HepG2 (cell line): ENCODE data around the gene SAA2. TPM values are rescaled to one million over a fixed set of nuclear protein-coding genes. Genes with fewer than 3 reads are reported as not detected.

Experiments
- CEBPG ChIP-seq: IDR thresholded peaks from 2 replicates; pipeline ENCODE4 v1.6.1; 2016
- DPF2 ChIP-seq: sonication (generic); formaldehyde crosslinking; IDR thresholded peaks from 2 replicates; pipeline ENCODE4 v1.4.0; 2020; ENCODE audit warnings: mild to moderate bottlenecking, low read depth, missing genetic modification reagents, borderline replicate concordance
- FOXA1 ChIP-seq, 2 experiments: fragments of 450-650 bp in 1 of 2; sonication (generic) in 1 of 2; formaldehyde crosslinking in 1 of 2; IDR thresholded peaks; 2 replicates each; pipeline versions ENCODE4 v1.4.0 to v1.6.1; 2016 to 2020; ENCODE audit warnings: missing genetic modification reagents in 1 of 2
- FOXO1 ChIP-seq: sonication (generic); formaldehyde crosslinking; IDR thresholded peaks from 2 replicates; pipeline ENCODE4 v1.4.0; 2020; ENCODE audit warnings: missing genetic modification reagents
- HNRNPLL ChIP-seq: fragments of 200-400 bp; formaldehyde crosslinking; IDR thresholded peaks from 2 replicates; pipeline ENCODE4 v1.6.1; 2017; ENCODE audit warnings: mild to moderate bottlenecking, low read depth, low read length; ENCODE audit not compliant: poor library complexity, severe bottlenecking
- IRF2 ChIP-seq: IDR thresholded peaks from 2 replicates; pipeline ENCODE4 v1.6.1; 2018; ENCODE audit warnings: missing genetic modification reagents, missing compliant biosample characterization
- KAT8 ChIP-seq: IDR thresholded peaks from 2 replicates; pipeline ENCODE4 v1.6.1; 2016; ENCODE audit warnings: missing genetic modification reagents, missing compliant biosample characterization
- KDM6A ChIP-seq: IDR thresholded peaks from 2 replicates; pipeline ENCODE4 v1.6.1; 2016; ENCODE audit warnings: low read depth
- MAF1 ChIP-seq: sonication (generic); formaldehyde crosslinking; IDR thresholded peaks from 2 replicates; pipeline ENCODE4 v1.5.0; 2020; ENCODE audit warnings: missing genetic modification reagents, borderline replicate concordance
- MEF2D ChIP-seq: sonication (generic); formaldehyde crosslinking; IDR thresholded peaks from 2 replicates; pipeline ENCODE4 v1.5.1; 2020; ENCODE audit warnings: mild to moderate bottlenecking, missing genetic modification reagents
- MYNN ChIP-seq: sonication (generic); formaldehyde crosslinking; IDR thresholded peaks from 2 replicates; pipeline ENCODE4 v1.4.0; 2020; ENCODE audit warnings: mild to moderate bottlenecking, low read depth, missing genetic modification reagents
- NCOA5 ChIP-seq: sonication (generic); formaldehyde crosslinking; IDR thresholded peaks from 2 replicates; pipeline ENCODE4 v1.4.0; 2020; ENCODE audit warnings: missing genetic modification reagents
- PAF1 ChIP-seq: IDR thresholded peaks from 2 replicates; pipeline ENCODE4 v1.6.1; 2016; ENCODE audit warnings: missing genetic modification reagents, missing compliant biosample characterization
- POLR2AphosphoS2 ChIP-seq: IDR thresholded peaks from 2 replicates; pipeline ENCODE4 v1.6.1; 2011; ENCODE audit warnings: low read depth, low read length, improper control_type of control experiment
- RAD21 ChIP-seq: fragments of 450-650 bp; formaldehyde crosslinking; IDR thresholded peaks from 2 replicates; pipeline ENCODE4 v1.5.0; 2020; ENCODE audit warnings: mild to moderate bottlenecking
- SALL1 ChIP-seq: sonication (generic); formaldehyde crosslinking; IDR thresholded peaks from 2 replicates; pipeline ENCODE4 v1.8.0; 2022; ENCODE audit warnings: mild to moderate bottlenecking, missing genetic modification reagents
- SMC3 ChIP-seq: IDR thresholded peaks from 2 replicates; pipeline ENCODE4 v1.6.1; 2011; ENCODE audit warnings: low read length, improper control_type of control experiment
- ZNF678 ChIP-seq: sonication (generic); formaldehyde crosslinking; IDR thresholded peaks from 2 replicates; pipeline ENCODE4 v1.4.0; 2020; ENCODE audit warnings: mild to moderate bottlenecking, missing genetic modification reagents
- ZNF775 ChIP-seq: sonication (generic); formaldehyde crosslinking; IDR thresholded peaks from 2 replicates; pipeline ENCODE4 v1.4.0; 2020; ENCODE audit warnings: missing genetic modification reagents, mild to moderate bottlenecking, moderate library complexity, borderline replicate concordance
- ZNF839 ChIP-seq: sonication (generic); formaldehyde crosslinking; IDR thresholded peaks from 2 replicates; pipeline ENCODE4 v1.4.0; 2020; ENCODE audit warnings: missing genetic modification reagents, mild to moderate bottlenecking, borderline replicate concordance
- polyA plus RNA-seq, 8 experiments: library from polyadenylated mRNA; depleted of rRNA in 3 of 8; stranded (reverse) in 7 of 8; unstranded in 1 of 8; fragments of >200 nt; fragmentation: Illumina TruSeq in 4 of 8; extraction: Trizol in 4 of 8; gene quantifications; 2 replicates each; pipeline versions ENCODE4 v1.2.1 to v1.2.3, GENCODE V29; 2011 to 2016; ENCODE audit warnings: low read depth in 4 of 8, missing spikeins in 1 of 8, mixed read lengths in 1 of 8; ENCODE audit not compliant: insufficient read depth in 1 of 8
- total RNA-seq, 5 experiments: library from RNA; depleted of rRNA; stranded (reverse); fragments of >200 nt; fragmentation: Illumina TruSeq; extraction: Trizol; gene quantifications; 2 replicates each; pipeline ENCODE4 v1.2.3, GENCODE V29; 2016; ENCODE audit warnings: low read depth in 1 of 5
- TF ChIP-seq, protein P1 (sequence below): IDR thresholded peaks from 2 replicates; pipeline ENCODE4 v1.4.0; 2020; ENCODE audit warnings: mild to moderate bottlenecking, missing genetic modification reagents
- TF ChIP-seq, protein P2 (sequence below): sonication (generic); formaldehyde crosslinking; IDR thresholded peaks from 2 replicates; pipeline ENCODE4 v1.5.1; 2020; ENCODE audit warnings: mild to moderate bottlenecking, missing genetic modification reagents
- TF ChIP-seq, protein P3 (sequence below): sonication (generic); formaldehyde crosslinking; IDR thresholded peaks from 2 replicates; pipeline ENCODE4 v1.4.0; 2020; ENCODE audit warnings: missing genetic modification reagents

Gene SAA2
- total and polyA plus RNA-seq, 2 of the 13 experiments (the other 11 are each of a cell fraction or from before 2014, with no cell fraction given), result 0.27 TPM; not detected in 1

DNA sequence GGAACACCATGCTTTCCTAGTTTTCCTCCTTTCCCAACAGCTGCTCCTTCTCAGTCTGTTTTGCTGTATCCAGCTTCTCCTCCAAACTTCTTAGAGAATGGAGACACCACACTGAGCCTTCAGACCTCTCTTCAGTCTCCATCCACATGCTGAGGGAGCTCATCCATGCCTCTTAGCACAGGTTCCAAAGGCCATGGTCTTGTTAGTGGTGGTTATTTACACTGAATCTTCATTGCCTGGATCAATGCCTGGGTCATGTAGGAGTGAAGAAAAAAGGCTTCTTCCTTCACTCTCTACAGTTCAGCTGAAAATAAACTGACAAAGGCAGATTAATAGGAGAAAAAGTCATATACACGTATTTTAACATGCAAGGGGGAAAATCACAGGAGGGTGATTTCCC, 8.8 kb downstream of the SAA2 start (continued):
- TF ChIP-seq, protein P1, sequence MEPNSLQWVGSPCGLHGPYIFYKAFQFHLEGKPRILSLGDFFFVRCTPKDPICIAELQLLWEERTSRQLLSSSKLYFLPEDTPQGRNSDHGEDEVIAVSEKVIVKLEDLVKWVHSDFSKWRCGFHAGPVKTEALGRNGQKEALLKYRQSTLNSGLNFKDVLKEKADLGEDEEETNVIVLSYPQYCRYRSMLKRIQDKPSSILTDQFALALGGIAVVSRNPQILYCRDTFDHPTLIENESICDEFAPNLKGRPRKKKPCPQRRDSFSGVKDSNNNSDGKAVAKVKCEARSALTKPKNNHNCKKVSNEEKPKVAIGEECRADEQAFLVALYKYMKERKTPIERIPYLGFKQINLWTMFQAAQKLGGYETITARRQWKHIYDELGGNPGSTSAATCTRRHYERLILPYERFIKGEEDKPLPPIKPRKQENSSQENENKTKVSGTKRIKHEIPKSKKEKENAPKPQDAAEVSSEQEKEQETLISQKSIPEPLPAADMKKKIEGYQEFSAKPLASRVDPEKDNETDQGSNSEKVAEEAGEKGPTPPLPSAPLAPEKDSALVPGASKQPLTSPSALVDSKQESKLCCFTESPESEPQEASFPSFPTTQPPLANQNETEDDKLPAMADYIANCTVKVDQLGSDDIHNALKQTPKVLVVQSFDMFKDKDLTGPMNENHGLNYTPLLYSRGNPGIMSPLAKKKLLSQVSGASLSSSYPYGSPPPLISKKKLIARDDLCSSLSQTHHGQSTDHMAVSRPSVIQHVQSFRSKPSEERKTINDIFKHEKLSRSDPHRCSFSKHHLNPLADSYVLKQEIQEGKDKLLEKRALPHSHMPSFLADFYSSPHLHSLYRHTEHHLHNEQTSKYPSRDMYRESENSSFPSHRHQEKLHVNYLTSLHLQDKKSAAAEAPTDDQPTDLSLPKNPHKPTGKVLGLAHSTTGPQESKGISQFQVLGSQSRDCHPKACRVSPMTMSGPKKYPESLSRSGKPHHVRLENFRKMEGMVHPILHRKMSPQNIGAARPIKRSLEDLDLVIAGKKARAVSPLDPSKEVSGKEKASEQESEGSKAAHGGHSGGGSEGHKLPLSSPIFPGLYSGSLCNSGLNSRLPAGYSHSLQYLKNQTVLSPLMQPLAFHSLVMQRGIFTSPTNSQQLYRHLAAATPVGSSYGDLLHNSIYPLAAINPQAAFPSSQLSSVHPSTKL (CRISPR knock-in tag), result peak; percentile 80
- TF ChIP-seq ZNF678 (CRISPR knock-in tag), result no peak
- TF ChIP-seq, protein P2, sequence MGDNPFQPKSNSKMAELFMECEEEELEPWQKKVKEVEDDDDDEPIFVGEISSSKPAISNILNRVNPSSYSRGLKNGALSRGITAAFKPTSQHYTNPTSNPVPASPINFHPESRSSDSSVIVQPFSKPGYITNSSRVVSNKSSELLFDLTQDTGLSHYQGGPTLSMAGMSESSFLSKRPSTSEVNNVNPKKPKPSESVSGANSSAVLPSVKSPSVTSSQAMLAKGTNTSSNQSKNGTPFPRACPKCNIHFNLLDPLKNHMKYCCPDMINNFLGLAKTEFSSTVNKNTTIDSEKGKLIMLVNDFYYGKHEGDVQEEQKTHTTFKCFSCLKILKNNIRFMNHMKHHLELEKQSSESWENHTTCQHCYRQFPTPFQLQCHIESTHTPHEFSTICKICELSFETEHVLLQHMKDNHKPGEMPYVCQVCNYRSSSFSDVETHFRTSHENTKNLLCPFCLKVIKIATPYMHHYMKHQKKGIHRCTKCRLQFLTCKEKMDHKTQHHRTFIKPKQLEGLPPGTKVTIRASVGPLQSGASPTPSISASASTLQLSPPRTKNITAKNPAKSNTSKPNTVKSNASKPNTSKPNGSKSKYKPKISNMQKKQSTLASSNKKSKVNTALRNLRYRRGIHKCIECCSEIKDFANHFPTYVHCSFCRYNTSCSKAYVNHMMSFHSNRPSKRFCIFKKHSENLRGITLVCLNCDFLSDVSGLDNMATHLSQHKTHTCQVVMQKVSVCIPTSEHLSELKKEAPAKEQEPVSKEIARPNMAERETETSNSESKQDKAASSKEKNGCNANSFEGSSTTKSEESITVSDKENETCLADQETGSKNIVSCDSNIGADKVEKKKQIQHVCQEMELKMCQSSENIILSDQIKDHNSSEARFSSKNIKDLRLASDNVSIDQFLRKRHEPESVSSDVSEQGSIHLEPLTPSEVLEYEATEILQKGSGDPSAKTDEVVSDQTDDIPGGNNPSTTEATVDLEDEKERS (CRISPR knock-in tag), result no peak
- TF ChIP-seq, protein P3, sequence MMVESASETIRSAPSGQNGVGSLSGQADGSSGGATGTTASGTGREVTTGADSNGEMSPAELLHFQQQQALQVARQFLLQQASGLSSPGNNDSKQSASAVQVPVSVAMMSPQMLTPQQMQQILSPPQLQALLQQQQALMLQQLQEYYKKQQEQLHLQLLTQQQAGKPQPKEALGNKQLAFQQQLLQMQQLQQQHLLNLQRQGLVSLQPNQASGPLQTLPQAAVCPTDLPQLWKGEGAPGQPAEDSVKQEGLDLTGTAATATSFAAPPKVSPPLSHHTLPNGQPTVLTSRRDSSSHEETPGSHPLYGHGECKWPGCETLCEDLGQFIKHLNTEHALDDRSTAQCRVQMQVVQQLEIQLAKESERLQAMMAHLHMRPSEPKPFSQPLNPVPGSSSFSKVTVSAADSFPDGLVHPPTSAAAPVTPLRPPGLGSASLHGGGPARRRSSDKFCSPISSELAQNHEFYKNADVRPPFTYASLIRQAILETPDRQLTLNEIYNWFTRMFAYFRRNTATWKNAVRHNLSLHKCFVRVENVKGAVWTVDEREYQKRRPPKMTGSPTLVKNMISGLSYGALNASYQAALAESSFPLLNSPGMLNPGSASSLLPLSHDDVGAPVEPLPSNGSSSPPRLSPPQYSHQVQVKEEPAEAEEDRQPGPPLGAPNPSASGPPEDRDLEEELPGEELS (CRISPR knock-in tag), result peak; percentile 47; the same call in 1 of the 2 replicates
- no peak for TF ChIP-seq IRF2
- no peak for TF ChIP-seq PAF1 (CRISPR knock-in tag)
- TF ChIP-seq POLR2AphosphoS2, result no peak
- 0 out of 2 replicates have a peak, but pooled peaks have one; percentile 84 for TF ChIP-seq ZNF775 (CRISPR knock-in tag)
- TF ChIP-seq ZNF839 (CRISPR knock-in tag), result no peak
- no peak for TF ChIP-seq HNRNPLL
- TF ChIP-seq DPF2 (CRISPR knock-in tag), result no peak
- TF ChIP-seq FOXA1 (IDR thresholded peaks at IDR 0.05), result no peak
- peak; percentile 51; the same call in 1 of the 2 replicates for TF ChIP-seq FOXA1 (CRISPR knock-in tag; IDR thresholded peaks at IDR 0.05)
- TF ChIP-seq KAT8 (CRISPR knock-in tag), result 0 out of 2 replicates have a peak, but pooled peaks have one; percentile 25
- no peak for TF ChIP-seq MAF1
- peak; percentile 42; the same call in 1 of the 2 replicates for TF ChIP-seq SALL1
- TF ChIP-seq KDM6A (CRISPR knock-in tag), result 0 out of 2 replicates have a peak, but pooled peaks have one; percentile 43
- TF ChIP-seq FOXO1 (CRISPR knock-in tag), result peak; percentile 44; the same call in 1 of the 2 replicates
- TF ChIP-seq NCOA5 (CRISPR knock-in tag), result no peak
- TF ChIP-seq CEBPG, result no peak
- TF ChIP-seq MYNN (CRISPR knock-in tag), result no peak
- no peak for TF ChIP-seq MEF2D (CRISPR knock-in tag)
- TF ChIP-seq RAD21, result no peak
- TF ChIP-seq SMC3, result no peak
